RPMI7951 (cell line): ENCODE data around the gene POC1B. TPM values are rescaled to one million over a fixed set of nuclear protein-coding genes. Genes with fewer than 3 reads are reported as not detected.

Experiments used
- DNase-seq: peaks from one replicate; pipeline ENCODE4 v3.0.0-alpha.2; 2012; ENCODE audit warnings: low read depth
- total RNA-seq: library from RNA; depleted of rRNA; stranded (reverse); fragments of >200 nt; shearing (Covaris generic); gene quantifications from 2 replicates; pipeline ENCODE4 v1.2.3, GENCODE V29; 2014; rRNA removed

Gene POC1B
- 10.7 and 19.9 TPM in 2 replicates for total RNA-seq

- peak; percentile 81 for DNase-seq
Observed at GRCh38 chr12:89525824-89526770, at the start of gene POC1B. TSS of gene POC1B (minus strand) at chr12:89526047. CDS start at chr12:89525895, 152 bp downstream.

- no peak for DNase-seq
Observed at GRCh38 chr12:89575374-89575773, 49.5 kb upstream of the POC1B start.

GRCh38 chr12:89574736-89575208 lies 48.9 kb upstream of the POC1B start:
- DNase-seq, result peak; percentile 87

DNA sequence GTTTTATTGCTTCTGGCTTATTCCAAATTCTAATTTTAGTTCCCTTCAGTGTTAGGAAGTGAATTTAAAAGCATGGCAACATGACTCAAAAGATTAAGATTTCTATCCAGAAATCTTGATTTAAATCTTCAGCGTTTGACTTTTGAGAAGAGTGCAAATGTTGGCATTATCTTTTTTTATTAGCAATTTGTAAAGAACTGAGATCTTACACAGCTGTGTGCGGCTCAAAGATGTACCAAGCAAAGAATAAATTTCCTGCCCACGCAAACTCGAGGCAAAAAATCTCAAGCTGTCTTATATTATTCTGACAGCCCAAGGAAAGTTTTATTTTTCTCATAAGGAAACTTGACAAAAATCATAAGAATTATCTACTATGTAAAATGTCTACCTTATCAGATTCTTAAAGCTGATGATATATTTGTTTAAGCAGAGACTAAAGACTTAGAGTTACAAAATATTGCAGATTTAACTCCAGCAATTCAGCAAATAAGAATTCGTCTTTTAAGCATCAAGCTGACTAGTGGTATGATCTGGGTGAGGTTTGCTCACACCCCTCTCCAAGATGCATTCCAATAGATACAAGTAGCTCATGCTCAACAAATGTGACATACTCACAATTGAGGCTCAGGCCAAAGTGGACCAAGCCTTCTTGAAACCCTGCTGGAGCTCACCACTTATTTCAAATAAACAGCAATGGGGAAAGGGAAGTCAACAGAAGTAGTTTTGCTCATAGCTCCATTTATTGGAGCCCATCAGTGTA lies 47.4 kb upstream of the POC1B start:
- no peak for DNase-seq

- peak; percentile 87 for DNase-seq
Observed at GRCh38 chr12:89571491-89572195, 45.8 kb upstream of the POC1B start.

GRCh38 chr12:89568484-89568883 lies 42.6 kb upstream of the POC1B start:
- no peak for DNase-seq

GRCh38 chr12:89567691-89568239 lies 41.9 kb upstream of the POC1B start:
- no peak for DNase-seq

DNA sequence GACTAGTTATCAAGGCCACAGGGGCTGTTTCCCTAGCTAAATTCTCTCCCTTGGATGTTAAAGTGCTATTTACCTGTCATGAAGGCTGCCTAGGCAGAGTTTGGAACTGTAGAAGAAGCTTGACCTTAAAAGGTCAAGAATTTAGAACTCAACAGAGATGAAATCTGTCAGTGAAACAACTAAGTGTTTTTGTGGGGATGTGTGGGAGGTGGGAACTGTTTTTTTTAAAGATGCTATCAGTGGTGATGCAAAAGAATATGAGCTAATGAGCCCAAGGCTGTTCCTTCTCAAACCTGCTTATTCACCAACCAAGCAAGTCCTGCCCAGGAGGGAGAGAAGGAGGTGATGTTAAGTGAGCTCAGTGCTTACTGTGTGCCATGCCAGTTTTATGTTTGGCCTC lies 40.8 kb upstream of the POC1B start:
- peak; percentile 80 for DNase-seq

GRCh38 chr12:89565002-89565401 lies 39.2 kb upstream of the POC1B start:
- no peak for DNase-seq

DNA sequence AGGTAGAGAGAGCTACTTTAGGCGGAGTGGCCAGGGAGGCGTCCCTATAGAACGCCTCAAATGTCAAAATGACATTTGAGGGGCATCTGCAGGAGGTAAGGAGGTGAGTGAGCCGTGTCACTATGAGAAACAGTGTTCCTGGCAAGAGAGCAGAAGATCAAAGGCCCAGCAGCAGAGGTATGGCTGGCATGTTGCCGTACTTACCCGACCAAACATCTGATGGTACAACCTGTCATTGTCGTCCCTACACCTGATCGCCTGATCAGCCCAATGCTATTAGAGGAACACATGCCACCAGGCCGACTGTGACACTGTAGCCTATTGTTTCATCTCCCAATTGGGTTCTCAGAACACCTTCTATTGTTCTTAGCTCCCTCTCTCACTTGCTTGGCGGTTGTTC lies 33.9 kb upstream of the POC1B start:
- no peak for DNase-seq

- peak; percentile 74 for DNase-seq
Observed at GRCh38 chr12:89556976-89557375, 31.1 kb upstream of the POC1B start.

DNA sequence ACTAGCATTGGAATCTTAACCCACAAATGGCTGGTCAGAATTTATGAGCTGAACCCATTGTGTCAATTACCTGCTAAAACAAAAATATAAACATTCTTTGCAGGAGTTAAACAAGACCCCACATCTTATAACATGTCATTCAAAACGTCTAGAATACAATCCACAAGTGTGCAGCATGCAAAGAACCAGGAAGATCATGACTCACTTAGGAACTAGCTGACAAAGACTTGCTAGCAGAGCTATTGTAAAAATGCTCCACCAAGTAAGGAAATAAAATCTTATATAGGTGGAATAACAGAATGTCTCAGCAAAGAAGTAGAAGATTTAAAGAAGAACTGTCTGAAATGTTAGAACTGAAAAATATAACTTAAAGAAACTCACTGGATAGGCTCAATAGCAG lies 26.5 kb upstream of the POC1B start:
- DNase-seq, result no peak

DNA sequence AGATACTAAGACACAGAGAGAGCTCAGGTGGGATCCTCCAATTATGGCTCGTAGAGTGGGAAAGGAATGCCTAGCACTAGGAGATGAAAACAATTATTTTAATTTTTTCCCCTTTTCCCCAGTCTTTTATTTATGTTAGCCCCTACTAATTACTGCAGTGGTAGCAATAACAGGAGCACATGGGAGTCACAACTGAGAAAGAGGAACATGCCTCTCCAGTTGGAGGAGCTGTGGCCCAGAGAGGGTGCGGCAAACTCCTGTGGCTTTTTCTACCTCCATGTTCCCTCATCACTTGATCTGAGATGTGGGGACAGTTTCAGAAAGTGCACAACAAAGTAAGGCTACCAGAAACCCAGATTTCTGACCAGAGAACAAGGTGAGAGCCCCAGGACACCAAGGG lies 25.9 kb upstream of the POC1B start:
- DNase-seq, result no peak

- peak; percentile 42 for DNase-seq
Observed at GRCh38 chr12:89547101-89547500, 21.3 kb upstream of the POC1B start.

- no peak for DNase-seq
Observed at GRCh38 chr12:89546151-89546550, 20.3 kb upstream of the POC1B start.

DNA sequence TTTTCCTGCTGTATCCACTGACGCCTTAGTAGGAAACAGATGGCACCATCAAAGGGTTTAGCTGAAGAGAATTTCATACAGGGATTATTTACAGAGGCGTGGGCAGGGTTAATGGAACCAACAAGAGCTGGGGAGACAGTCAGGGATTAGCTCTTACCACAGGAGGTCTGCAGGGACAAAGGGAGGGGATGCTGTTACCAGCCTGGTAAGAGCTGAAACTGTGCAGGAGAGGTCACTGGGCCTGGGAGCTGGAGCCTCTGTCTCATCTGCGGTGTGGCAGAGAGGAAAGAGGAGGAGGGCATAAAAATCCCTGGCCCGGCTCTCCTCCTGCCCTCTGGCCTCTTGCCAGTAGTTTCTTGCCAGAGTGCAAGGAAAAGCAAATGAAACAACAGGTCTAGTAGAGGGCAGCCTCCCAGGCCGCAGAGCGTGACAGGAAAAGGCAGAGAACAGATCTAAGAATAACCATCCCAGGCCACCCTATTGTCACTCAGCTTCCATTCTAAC lies 18.9 kb upstream of the POC1B start:
- DNase-seq, result peak; percentile 95

DNA sequence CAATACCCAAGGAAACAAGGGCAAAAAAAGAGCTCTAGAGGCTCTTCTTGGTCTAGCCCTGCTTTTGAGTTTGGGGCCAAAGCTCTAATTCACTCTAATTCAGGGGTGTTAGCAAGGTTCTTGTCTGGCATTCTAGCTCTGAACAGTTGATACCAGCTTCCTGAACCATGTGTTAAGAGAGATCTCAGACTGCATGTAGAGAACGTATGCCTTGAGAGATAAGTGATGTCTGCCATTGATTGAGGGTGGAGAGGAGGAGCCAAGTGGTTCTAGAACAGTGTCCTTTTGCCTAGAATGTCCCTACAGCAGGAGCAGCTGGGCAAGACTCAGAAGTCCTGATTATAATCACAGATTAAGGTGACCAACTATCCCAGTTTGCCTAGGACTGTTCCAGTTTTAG lies 18.2 kb upstream of the POC1B start:
- no peak for DNase-seq

DNA sequence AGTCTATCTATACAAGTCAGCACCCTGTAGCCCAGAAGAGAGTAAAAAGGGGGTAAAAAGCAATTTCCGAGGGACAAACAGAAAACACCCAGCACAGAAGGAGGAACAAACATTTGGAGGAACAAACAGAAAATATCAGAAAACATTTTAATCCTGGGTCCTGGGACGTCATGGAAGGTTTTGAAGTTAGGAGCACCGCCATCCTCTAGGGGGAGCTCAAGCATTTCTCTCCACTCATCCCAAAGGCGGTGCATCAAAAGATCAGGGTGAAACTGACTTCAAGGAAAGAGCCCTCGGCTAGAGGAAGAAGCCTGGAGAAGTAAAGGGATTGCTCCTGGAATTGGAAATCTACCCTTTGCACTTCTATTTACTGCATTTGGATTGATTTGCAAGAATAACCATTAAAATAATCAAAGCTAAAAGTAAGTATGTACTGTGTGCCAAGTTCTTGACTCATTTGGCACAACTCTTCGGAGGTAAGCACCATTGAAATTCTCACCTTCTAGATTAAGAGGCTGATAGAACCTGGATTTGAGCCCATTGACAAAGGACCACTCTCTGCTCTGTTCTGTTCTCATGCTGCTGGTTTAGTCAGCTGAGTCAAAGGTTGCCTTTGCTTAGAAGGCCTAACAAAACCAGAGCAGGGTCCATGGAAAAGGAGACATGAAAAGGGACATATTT lies 17.2 kb upstream of the POC1B start:
- peak; percentile 78 for DNase-seq

DNA sequence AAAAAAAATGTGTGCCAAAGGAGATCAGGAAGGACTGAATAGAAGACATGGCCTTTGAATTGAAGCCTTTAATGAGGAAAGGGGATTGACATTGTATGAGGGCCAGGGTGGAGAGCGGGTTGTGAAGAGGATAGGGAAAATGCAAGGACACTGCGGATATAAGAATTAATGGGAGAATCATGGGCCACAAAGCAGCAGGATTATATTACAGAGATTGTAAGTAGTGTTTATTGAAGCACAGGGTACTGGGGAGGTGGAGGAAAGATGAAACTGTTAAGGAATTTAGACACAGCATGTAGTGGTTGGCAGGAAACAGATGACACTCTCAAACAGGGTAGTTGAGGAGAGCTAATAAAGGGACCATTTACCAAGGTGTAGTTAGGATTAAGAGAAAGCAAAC lies 16.4 kb upstream of the POC1B start:
- no peak for DNase-seq

DNA sequence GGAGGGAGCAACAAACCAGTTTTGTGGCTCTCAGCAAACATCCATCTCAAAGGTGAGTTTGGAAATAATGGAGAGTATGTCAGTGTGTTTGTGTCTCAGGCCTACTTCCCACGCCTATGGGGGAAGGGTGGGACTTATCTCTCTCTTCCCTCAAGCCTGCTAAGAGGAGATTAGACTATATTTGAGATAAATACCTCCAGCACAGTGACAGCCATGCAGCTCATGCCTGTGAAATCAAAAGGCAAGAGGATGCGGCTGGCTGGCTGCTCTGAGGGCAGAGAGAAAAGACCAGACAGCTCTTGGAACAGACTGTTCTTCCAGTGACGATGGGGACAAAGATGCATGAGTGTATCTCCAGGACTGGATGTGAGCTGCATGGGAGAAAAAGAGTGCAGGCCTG lies 14.7 kb upstream of the POC1B start:
- no peak for DNase-seq
